ENCODE results near the gene SLC12A7. TPM values are rescaled to one million over a fixed set of nuclear protein-coding genes. Genes with fewer than 3 reads are reported as not detected.
A peak's percentile ranks its signal among the peaks of the same experiment; 100 is the strongest.

The SLC12A7 gene
- total and polyA plus RNA-seq, 2 of the 13 experiments (the other 11 are each of a cell fraction or from before 2014, with no cell fraction given), result 14.0 to 18.5 TPM

GRCh38 chr5:1140171-1140817 lies 28.4 kb upstream of the SLC12A7 start (continued):
- 0 out of 2 replicates have a peak, but pooled peaks have one; percentile 40 for TF ChIP-seq MTA1 (CRISPR knock-in tag; IDR thresholded peaks at IDR 0.05; ENCODE audit: borderline replicate concordance)
- TF ChIP-seq ZNF558 (CRISPR knock-in tag; IDR thresholded peaks at IDR 0.05; ENCODE audit: borderline replicate concordance), result no peak
- TF ChIP-seq ELF4 (CRISPR knock-in tag; IDR thresholded peaks at IDR 0.05; ENCODE audit: borderline replicate concordance), result no peak
- TF ChIP-seq ZNF790 (CRISPR knock-in tag; IDR thresholded peaks at IDR 0.05; ENCODE audit: borderline replicate concordance), result no peak

GRCh38 chr5:1139331-1140170 lies 27.7 kb upstream of the SLC12A7 start:
- 79% methylated on average over 21 of the region's 37 CpGs for WGBS (ENCODE audit: low lambda C conversion rate)
- FAIRE-seq, result no peak
- ChIA-PET CTCF (ENCODE audit: low intra/inter-chr PET ratio, low total read pairs) (interaction anchor here (1.9 kb wide), 1 partner anchor 33 kb away, joined by 6 read pairs; no protein-coding TSS in a partner anchor), POLR2A (interaction anchor here (1.0 to 7.8 kb wide), 9 partner anchors 9 to 146 kb away, joined by 3 to 200 read pairs (median 4); no protein-coding TSS in a partner anchor)
- in situ Hi-C loops (cut with HindIII; ENCODE audit: extremely low pct_ligation_motif_present, low pct_unique_long_range_greater_than_20kb), result loop anchor here (5.0 kb wide), 1 partner anchor 32 kb away; no protein-coding TSS in a partner anchor
- no peak for DNase-seq (ENCODE audit: low spot score)
- Histone ChIP-seq H3K36me3 (replicated peaks in 1 of 2; ENCODE audit: control insufficient read depth in 1 of 2, insufficient read depth in 2 of 2, low read length in 2 of 2) (no peaks in the 10 kb centered on the region), H3K79me2 (ENCODE audit: insufficient read depth, low read length) (no peaks in the 10 kb centered on the region), H3K9me3 (ENCODE audit: low read length) (no peaks in the 10 kb centered on the region), H3K4me1 (ENCODE audit: insufficient read depth, low read length) (peaks cover 74% of the 10 kb centered on the region), H4K20me1 (ENCODE audit: insufficient read depth, low read length) (no peaks in the 10 kb centered on the region), H3K27me3 (ENCODE audit: control insufficient read depth in 1 of 2, insufficient read depth in 2 of 2, low read length in 2 of 2) (peaks cover 3 to 40% of the 10 kb centered on the region in 2 experiments; a peak in 4 of 5 replicates), H3K9ac (ENCODE audit: insufficient read depth, low read depth, low read length) (peak overlapping the region; percentile 44; the same call in 1 of the 2 replicates), H3K27ac (ENCODE audit: extremely low read length, insufficient read depth, low read length) (peak overlapping the region; percentile 75), H3K4me3 (replicated peaks in 1 of 3; ENCODE audit: insufficient read depth in 1 of 3, low read depth in 2 of 3, low read length in 3 of 3) (peak overlapping the region in 1 of 3 experiments; percentile 50; a peak in 1 of 6 replicates), H2AFZ (ENCODE audit: low read length) (no peak overlapping the region), H3K4me2 (ENCODE audit: low read depth, low read length) (peak overlapping the region; percentile 78; the same call in 1 of the 2 replicates)
- intact Hi-C loops (cut with micrococcal nuclease; ENCODE audit: unreplicated experiment), result loop anchor here (1.0 to 10.0 kb wide), 3 partner anchors 27 to 85 kb away; no protein-coding TSS in a partner anchor
- BruUV-seq (replicated peaks), result no TSS peak
- no peak for ATAC-seq
- no peak for TF ChIP-seq ZBTB7A (CRISPR knock-in tag; IDR thresholded peaks at IDR 0.05)
- TF ChIP-seq PCBP1 (IDR thresholded peaks at IDR 0.05; ENCODE audit: borderline replicate concordance, low read depth, low read length), result 0 out of 2 replicates have a peak, but pooled peaks have one; percentile 16
- peak; percentile 25; the same call in 1 of the 2 replicates for TF ChIP-seq ZNF687 (CRISPR knock-in tag; IDR thresholded peaks at IDR 0.05)
- TF ChIP-seq ZNF746 (CRISPR knock-in tag; IDR thresholded peaks at IDR 0.05), result no peak
- peak; percentile 21; the same call in 1 of the 2 replicates for TF ChIP-seq ZFY (CRISPR knock-in tag; IDR thresholded peaks at IDR 0.05)
- TF ChIP-seq ZNF274 (CRISPR knock-in tag; IDR thresholded peaks at IDR 0.05), result no peak
- TF ChIP-seq ZNF816 (CRISPR knock-in tag; IDR thresholded peaks at IDR 0.05; ENCODE audit: borderline replicate concordance), result no peak
- 0 out of 2 replicates have a peak, but pooled peaks have one; percentile 8 for TF ChIP-seq GABPB1 (CRISPR knock-in tag; IDR thresholded peaks at IDR 0.05)
- 0 out of 2 replicates have a peak, but pooled peaks have one; percentile 54 for TF ChIP-seq DZIP1 (CRISPR knock-in tag; IDR thresholded peaks at IDR 0.05)
